RWPE1 (cell line): ENCODE measurements around the gene HES2.
A peak's percentile ranks its signal among the peaks of the same experiment; 100 is the strongest.
"Not testable (repeated sequence)": the region's sequence is repeated elsewhere in the genome, so short reads cannot be mapped to it uniquely, and the experiment has no call there.

Source experiments
- CTCF ChIA-PET: fragments of 350-600 bp; sonication (Branson Sonifier 250); formaldehyde crosslinking; extraction: SDS; loops from one replicate; lab custom pipeline; 2021; lab: Yijun Ruan, JAX
- POLR2A ChIA-PET: fragments of 400-600 bp; formaldehyde crosslinking; extraction: SDS; loops from one replicate; lab custom pipeline; 2020; ENCODE audit warnings: antibody characterized with exemption; ENCODE audit not compliant: low non-redundant PET; lab: Yijun Ruan, JAX
- DNase-seq: peaks from one replicate; pipeline ENCODE4 v3.0.0; 2012; ENCODE audit warnings: low spot score
- H3K27ac ChIP-seq: fragments of 450-650 bp; 2 replicates; pipeline ENCODE4 v1.5.1; 2017
- TF ChIP-seq, protein P1 (sequence below): fragments of 450-650 bp; conservative IDR thresholded peaks from 2 replicates; pipeline ENCODE4 v1.5.1; 2017; ENCODE audit warnings: low read depth, mild to moderate bottlenecking

HES2 gene

DNA sequence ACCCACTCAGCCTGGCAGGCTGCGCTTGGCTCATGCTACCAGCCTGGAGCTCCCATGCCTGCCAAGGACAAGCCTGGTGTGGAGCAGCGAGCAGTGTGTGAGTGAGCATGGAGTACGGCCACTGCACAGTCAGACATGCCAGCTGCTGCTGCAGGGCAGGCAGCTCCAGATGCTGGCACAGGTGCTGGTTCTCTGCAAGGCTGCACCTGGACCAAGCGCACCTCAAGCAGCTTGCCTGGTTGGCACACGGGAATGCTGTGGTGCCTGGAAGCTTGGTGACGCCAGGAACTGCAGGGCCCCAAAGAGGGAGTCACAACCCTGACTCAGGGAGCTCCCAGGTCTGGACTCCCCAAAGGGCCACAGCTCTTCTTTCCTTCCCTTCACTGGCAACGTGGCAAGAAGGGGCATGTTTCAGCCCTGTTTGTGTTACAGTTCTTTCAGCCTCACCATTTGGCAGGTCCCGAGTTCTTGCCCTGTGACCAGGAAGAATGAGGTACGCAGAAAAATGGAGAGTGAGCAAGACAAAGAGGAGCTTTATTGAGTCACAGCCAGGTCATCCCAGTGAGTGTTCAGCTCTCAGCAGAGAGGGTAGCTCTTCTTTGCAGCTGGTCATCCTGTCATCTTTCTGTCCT lies 52.2 kb downstream of the HES2 start:
- ChIA-PET POLR2A (interaction anchor here (0.6 to 1.4 kb wide), 4 partner anchors 16 to 27 kb away, joined by 3 to 6 read pairs (median 4); partner anchors contain the start of gene ACOT7), CTCF (interaction anchor here (0.6 to 1.9 kb wide), 5 partner anchors 37 to 163 kb away, joined by 3 to 6 read pairs (median 5); no protein-coding TSS in a partner anchor)

DNA sequence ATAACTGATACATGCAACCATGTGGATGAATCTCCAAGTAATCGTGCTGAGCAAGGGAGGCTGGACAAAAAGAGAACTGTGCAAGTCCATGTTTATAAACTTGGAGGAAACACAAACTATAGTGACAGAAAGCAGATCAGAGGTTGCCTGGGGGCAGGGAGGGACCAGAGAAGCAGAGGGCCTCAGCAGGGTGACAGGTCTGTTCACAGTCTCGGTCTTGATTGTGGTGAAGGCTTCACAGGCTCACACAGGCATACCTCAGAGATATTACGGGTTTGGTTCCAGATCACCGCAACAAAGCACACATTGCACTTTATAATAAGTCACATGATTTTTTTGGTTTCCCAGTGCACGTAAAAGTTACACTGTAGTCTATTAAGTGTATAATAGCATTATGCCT lies 54.7 kb downstream of the HES2 start:
- H3K27ac ChIP-seq: peak overlapping the region; percentile 97
- POLR2A ChIA-PET: no interaction called here
- no peak for DNase-seq
- CTCF ChIA-PET: interaction anchor here (0.6 kb wide), 2 partner anchors 73 to 102 kb away, joined by 5 read pairs; no protein-coding TSS in a partner anchor
- TF ChIP-seq, protein P1, sequence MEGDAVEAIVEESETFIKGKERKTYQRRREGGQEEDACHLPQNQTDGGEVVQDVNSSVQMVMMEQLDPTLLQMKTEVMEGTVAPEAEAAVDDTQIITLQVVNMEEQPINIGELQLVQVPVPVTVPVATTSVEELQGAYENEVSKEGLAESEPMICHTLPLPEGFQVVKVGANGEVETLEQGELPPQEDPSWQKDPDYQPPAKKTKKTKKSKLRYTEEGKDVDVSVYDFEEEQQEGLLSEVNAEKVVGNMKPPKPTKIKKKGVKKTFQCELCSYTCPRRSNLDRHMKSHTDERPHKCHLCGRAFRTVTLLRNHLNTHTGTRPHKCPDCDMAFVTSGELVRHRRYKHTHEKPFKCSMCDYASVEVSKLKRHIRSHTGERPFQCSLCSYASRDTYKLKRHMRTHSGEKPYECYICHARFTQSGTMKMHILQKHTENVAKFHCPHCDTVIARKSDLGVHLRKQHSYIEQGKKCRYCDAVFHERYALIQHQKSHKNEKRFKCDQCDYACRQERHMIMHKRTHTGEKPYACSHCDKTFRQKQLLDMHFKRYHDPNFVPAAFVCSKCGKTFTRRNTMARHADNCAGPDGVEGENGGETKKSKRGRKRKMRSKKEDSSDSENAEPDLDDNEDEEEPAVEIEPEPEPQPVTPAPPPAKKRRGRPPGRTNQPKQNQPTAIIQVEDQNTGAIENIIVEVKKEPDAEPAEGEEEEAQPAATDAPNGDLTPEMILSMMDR: no peak

More for the DNA sequence above, 52.2 kb downstream of the HES2 start:
- H3K27ac ChIP-seq: peak overlapping the region; percentile 97
- TF ChIP-seq, protein P1: no peak
- no peak for DNase-seq

DNA sequence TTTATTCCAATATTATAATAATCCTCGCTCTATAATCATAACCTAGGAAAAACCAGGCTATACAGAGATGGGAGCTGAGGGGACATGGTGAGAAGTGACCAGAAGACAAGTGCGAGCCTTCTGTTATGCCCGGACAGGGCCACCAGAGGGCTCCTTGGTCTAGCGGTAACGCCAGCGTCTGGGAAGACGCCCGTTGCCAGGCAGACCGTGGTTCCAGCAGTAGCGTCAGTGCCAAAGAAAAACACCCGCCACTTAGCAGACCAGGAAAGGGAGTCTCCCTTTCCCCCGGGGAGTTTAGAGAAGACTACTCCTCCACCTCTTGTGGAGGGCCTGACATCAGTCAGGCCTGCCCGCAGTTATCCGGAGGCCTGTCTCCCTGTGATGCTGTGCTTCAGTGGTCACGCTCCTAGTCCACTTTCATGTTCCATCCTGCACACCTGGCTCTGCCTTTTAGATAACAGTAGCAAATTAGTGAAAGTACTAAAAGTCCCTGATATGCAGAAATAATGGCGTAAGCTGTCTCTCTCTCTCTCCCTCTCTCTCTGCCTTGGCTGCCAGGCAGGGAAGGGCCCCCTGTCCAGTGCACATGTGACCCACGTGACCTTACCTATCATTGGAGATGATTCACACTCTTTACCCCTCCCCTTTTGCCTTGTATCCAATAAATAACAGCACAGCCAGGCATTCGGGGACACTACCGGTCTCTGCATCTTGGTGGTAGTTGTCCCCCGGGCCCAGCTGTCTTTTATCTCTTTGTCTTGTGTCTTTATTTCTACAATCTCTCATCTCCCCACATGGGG lies 56.4 kb downstream of the HES2 start:
- DNase-seq, POLR2A ChIA-PET: not testable (repeated sequence)
- TF ChIP-seq, protein P1: peak; percentile 82
- H3K27ac ChIP-seq: peak overlapping the region; percentile 97
- CTCF ChIA-PET: interaction anchor here (0.6 to 1.9 kb wide), 9 partner anchors 13 to 83 kb away, joined by 3 to 15 read pairs (median 3); no protein-coding TSS in a partner anchor
